Measurements from ENCODE around the gene CACNB2. TPM values are rescaled to one million over a fixed set of nuclear protein-coding genes. Genes with fewer than 3 reads are reported as not detected.
"Not testable (repeated sequence)": the region's sequence is repeated elsewhere in the genome, so short reads cannot be mapped to it uniquely, and the experiment has no call there.

Gene CACNB2
- total RNA-seq, 1 donor from 2014 or later, result not detected

GRCh38 chr10:18155321-18155720 lies 15.1 kb downstream of the CACNB2 start:
- Mint-ChIP-seq H3K27me3 (no peaks in the 10 kb centered on the region), H3K4me1 (no peaks in the 10 kb centered on the region), H3K9me3 (peaks cover 2% of the 10 kb centered on the region), H3K36me3 (ENCODE audit: low read depth) (no peaks in the 10 kb centered on the region), H3K4me3 (no peak overlapping the region), H3K27ac (no peak overlapping the region)
- ChIA-PET CTCF (no interaction called here), POLR2A (no interaction called here)
- no peak for TF ChIP-seq CTCF (IDR thresholded peaks at IDR 0.05)
- no peak for ATAC-seq (ENCODE audit: low read depth)
- no peak for DNase-seq
- intact Hi-C loops (cut with micrococcal nuclease), result no loop called here

- POLR2A ChIA-PET; ATAC-seq (ENCODE audit: low read depth); H3K4me1 Mint-ChIP-seq; H3K4me3 Mint-ChIP-seq; H3K9me3 Mint-ChIP-seq; H3K27ac Mint-ChIP-seq; DNase-seq; intact Hi-C loops (cut with micrococcal nuclease); H3K27me3 Mint-ChIP-seq; H3K36me3 Mint-ChIP-seq (ENCODE audit: low read depth); CTCF ChIA-PET: not testable (repeated sequence)
Measured at GRCh38 chr10:18156797-18157196, 16.6 kb downstream of the CACNB2 start.

- no peak for TF ChIP-seq CTCF (IDR thresholded peaks at IDR 0.05)
- no peaks in the 10 kb centered on the region for H3K27me3 Mint-ChIP-seq
- no peaks in the 10 kb centered on the region for H3K4me1 Mint-ChIP-seq
- no peaks in the 10 kb centered on the region for H3K36me3 Mint-ChIP-seq (ENCODE audit: low read depth)
- no peak for DNase-seq
- intact Hi-C loops (cut with micrococcal nuclease), result no loop called here
- no peak overlapping the region for H3K27ac Mint-ChIP-seq
- H3K4me3 Mint-ChIP-seq, result no peak overlapping the region
- POLR2A ChIA-PET, result no interaction called here
- CTCF ChIA-PET, result no interaction called here
- H3K9me3 Mint-ChIP-seq, result peaks cover 2% of the 10 kb centered on the region
- no peak for ATAC-seq (ENCODE audit: low read depth)
Measured at GRCh38 chr10:18157881-18158280, 17.7 kb downstream of the CACNB2 start.

GRCh38 chr10:18158773-18159265 lies 18.6 kb downstream of the CACNB2 start:
- no peak overlapping the region for H3K4me3 Mint-ChIP-seq
- CTCF ChIA-PET, result no interaction called here
- no peaks in the 10 kb centered on the region for H3K27me3 Mint-ChIP-seq
- ATAC-seq (ENCODE audit: low read depth) (no peak), DNase-seq (no peak)
- H3K4me1 Mint-ChIP-seq, result no peaks in the 10 kb centered on the region
- H3K9me3 Mint-ChIP-seq, result peaks cover 2% of the 10 kb centered on the region
- no peaks in the 10 kb centered on the region for H3K36me3 Mint-ChIP-seq (ENCODE audit: low read depth)
- POLR2A ChIA-PET, result no interaction called here
- H3K27ac Mint-ChIP-seq, result no peak overlapping the region
- intact Hi-C loops (cut with micrococcal nuclease), result no loop called here
- TF ChIP-seq CTCF (IDR thresholded peaks at IDR 0.05), result no peak

GRCh38 chr10:18159557-18159956 lies 19.3 kb downstream of the CACNB2 start:
- Mint-ChIP-seq H3K9me3 (peaks cover 2% of the 10 kb centered on the region), H3K36me3 (ENCODE audit: low read depth) (no peaks in the 10 kb centered on the region), H3K4me1 (no peaks in the 10 kb centered on the region), H3K27me3 (no peaks in the 10 kb centered on the region), H3K27ac (no peak overlapping the region), H3K4me3 (no peak overlapping the region)
- CTCF ChIA-PET, result no interaction called here
- no peak for TF ChIP-seq CTCF (IDR thresholded peaks at IDR 0.05)
- POLR2A ChIA-PET, result no interaction called here
- DNase-seq, result no peak
- no peak for ATAC-seq (ENCODE audit: low read depth)
- intact Hi-C loops (cut with micrococcal nuclease), result no loop called here

GRCh38 chr10:18162021-18162627 lies 21.9 kb downstream of the CACNB2 start:
- no peak overlapping the region for H3K27ac Mint-ChIP-seq
- H3K9me3 Mint-ChIP-seq, result no peaks in the 10 kb centered on the region
- POLR2A ChIA-PET, result interaction anchor here (0.7 kb wide), 1 partner anchor 9 kb away, joined by 3 read pairs; no protein-coding TSS in a partner anchor
- H3K36me3 Mint-ChIP-seq (ENCODE audit: low read depth), result no peaks in the 10 kb centered on the region
- H3K4me3 Mint-ChIP-seq, result no peak overlapping the region
- no peak for TF ChIP-seq CTCF (IDR thresholded peaks at IDR 0.05)
- no peaks in the 10 kb centered on the region for H3K27me3 Mint-ChIP-seq
- ATAC-seq (ENCODE audit: low read depth), result no peak
- H3K4me1 Mint-ChIP-seq, result no peaks in the 10 kb centered on the region
- no peak for DNase-seq
- CTCF ChIA-PET, result no interaction called here
- intact Hi-C loops (cut with micrococcal nuclease), result no loop called here
